NCI-H2227 (cell line): ENCODE measurements around the gene IL17B.
"Not testable (repeated sequence)": the region's sequence is repeated elsewhere in the genome, so short reads cannot be mapped to it uniquely, and the experiment has no call there.

Experiments used
- DNase-seq: peaks from one replicate; lab custom pipeline; 2025; ENCODE audit not compliant: unreplicated experiment; lab: John Stamatoyannopoulos, UW

The IL17B gene

GRCh38 chr5:149403923-149404745 is 25.0 kb upstream of the IL17B start:
- no peak for DNase-seq

GRCh38 chr5:149402291-149402690 is 23.2 kb upstream of the IL17B start:
- DNase-seq = no peak

GRCh38 chr5:149401051-149401450 is 22.0 kb upstream of the IL17B start:
- DNase-seq = no peak

- no peak for DNase-seq
Measured at GRCh38 chr5:149400304-149400703, 21.2 kb upstream of the IL17B start.

GRCh38 chr5:149399775-149400174 is 20.7 kb upstream of the IL17B start:
- no peak for DNase-seq

- not testable (repeated sequence) for DNase-seq
Measured at GRCh38 chr5:149398747-149399266, 19.7 kb upstream of the IL17B start.

- no peak for DNase-seq
Measured at GRCh38 chr5:149397530-149397929, 18.4 kb upstream of the IL17B start.

GRCh38 chr5:149394996-149395395 is 15.9 kb upstream of the IL17B start:
- DNase-seq = not testable (repeated sequence)

- no peak for DNase-seq
Measured at GRCh38 chr5:149392718-149393117, 13.6 kb upstream of the IL17B start.

GRCh38 chr5:149391524-149391923 is 12.4 kb upstream of the IL17B start:
- DNase-seq = no peak

GRCh38 chr5:149391076-149391475 is 12.0 kb upstream of the IL17B start:
- not testable (repeated sequence) for DNase-seq

- DNase-seq = no peak
Measured at GRCh38 chr5:149389552-149390495, 10.7 kb upstream of the IL17B start.

GRCh38 chr5:149388498-149389190 is 9.6 kb upstream of the IL17B start:
- DNase-seq = no peak

- no peak for DNase-seq
Measured at GRCh38 chr5:149387982-149388381, 8.9 kb upstream of the IL17B start.

- no peak for DNase-seq
Measured at GRCh38 chr5:149387081-149387631, 8.1 kb upstream of the IL17B start.

- DNase-seq = no peak
Measured at GRCh38 chr5:149386166-149386565, 7.1 kb upstream of the IL17B start.

- no peak for DNase-seq
Measured at GRCh38 chr5:149383399-149383798, 4.3 kb upstream of the IL17B start.

GRCh38 chr5:149382517-149383220 is 3.6 kb upstream of the IL17B start:
- no peak for DNase-seq

- peak; percentile 61 for DNase-seq
Measured at GRCh38 chr5:149381986-149382338, 2.9 kb upstream of the IL17B start.

GRCh38 chr5:149381261-149381985 is 2.3 kb upstream of the IL17B start:
- DNase-seq = no peak
